ENCODE data around the gene ICAM4.

The ICAM4 gene

DNA sequence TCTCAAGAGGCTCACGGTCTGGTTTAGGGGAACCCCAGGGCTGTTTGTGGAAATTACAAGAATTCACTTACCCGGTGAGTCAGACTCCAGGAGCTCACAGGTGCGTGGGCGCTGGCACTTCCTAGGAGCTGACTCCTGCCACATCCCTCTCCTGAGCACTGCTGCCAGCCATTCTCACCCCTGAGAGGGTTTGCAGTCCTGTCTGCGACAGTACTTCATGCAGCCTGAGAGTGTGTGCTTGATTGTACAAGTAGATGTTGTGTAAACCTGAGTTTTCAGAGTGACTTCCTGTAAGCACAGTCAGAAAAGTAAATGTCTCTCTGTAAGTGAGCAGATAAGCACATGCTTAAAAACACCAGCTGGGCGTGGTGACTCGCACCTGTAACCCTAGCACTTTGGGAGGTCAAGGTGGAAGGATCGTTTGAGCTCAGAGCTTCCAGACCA lies 26.6 kb upstream of the ICAM4 start:
- H3K4me1 ChIP-seq (ENCODE audit: control insufficient read depth in 2 of 2, insufficient read depth in 1 of 2, low read depth in 1 of 2, low read length in 2 of 2), result peaks cover 0 to 2% of the 10 kb centered on the region in 2 donors
- H3K9me3 ChIP-seq (replicated peaks in 1 of 2; ENCODE audit: control insufficient read depth in 2 of 2, insufficient read depth in 1 of 2, low read depth in 1 of 2, low read length in 2 of 2), result peaks cover 0 to 2% of the 10 kb centered on the region in 2 donors
- H3K4me2 ChIP-seq (ENCODE audit: insufficient read depth, low read length, poor library complexity, severe bottlenecking), result no peak overlapping the region
- no peak overlapping the region for H2AK5ac ChIP-seq (ENCODE audit: low read depth, low read length)
- H3K27ac ChIP-seq (replicated peaks; ENCODE audit: low read length), result no peak overlapping the region
- H2BK120ac ChIP-seq (ENCODE audit: low read depth, low read length), result no peak overlapping the region
- no CpG with 5 or more reads among the region's 8 CpGs for WGBS, 2 donors (ENCODE audit: extremely low coverage in 2 of 2, insufficient read length in 2 of 2, insufficient replicate concordance in 1 of 2)
- no peak overlapping the region for H4K8ac ChIP-seq (ENCODE audit: low read depth, low read length)
- H4K91ac ChIP-seq (ENCODE audit: low read depth, low read length, poor library complexity), result no peak overlapping the region
- no peak overlapping the region for H2AFZ ChIP-seq (ENCODE audit: low read length)
- no peak overlapping the region for H2BK12ac ChIP-seq (ENCODE audit: low read length)
- H3K18ac ChIP-seq (ENCODE audit: low read length), result no peak overlapping the region
- no peak overlapping the region for H2BK15ac ChIP-seq (ENCODE audit: low read length)
- no peak for DNase-seq (ENCODE audit: low spot score)
- H3K4me3 ChIP-seq (ENCODE audit: low read length in 2 of 2), result no peak overlapping the region
- no peaks in the 10 kb centered on the region for H3K27me3 ChIP-seq (ENCODE audit: control insufficient read depth in 3 of 3, insufficient read depth in 3 of 3, low read depth in 1 of 3, low read length in 3 of 3)
- H3K79me1 ChIP-seq (ENCODE audit: low read depth, low read length), result no peaks in the 10 kb centered on the region
- no peak overlapping the region for H3K9ac ChIP-seq (ENCODE audit: low read depth, low read length, poor library complexity)
- no peak overlapping the region for H3K14ac ChIP-seq (ENCODE audit: low read length)
- H3K36me3 ChIP-seq (replicated peaks in 1 of 2; ENCODE audit: control insufficient read depth in 2 of 2, insufficient read depth in 2 of 2, low read length in 2 of 2), result peaks cover 24 to 45% of the 10 kb centered on the region in 2 donors
- no peak overlapping the region for H3K4ac ChIP-seq (ENCODE audit: low read length)
- no peak overlapping the region for H2BK5ac ChIP-seq (ENCODE audit: low read length)
- H3K23ac ChIP-seq (ENCODE audit: low read depth, low read length, poor library complexity), result no peak overlapping the region

DNA sequence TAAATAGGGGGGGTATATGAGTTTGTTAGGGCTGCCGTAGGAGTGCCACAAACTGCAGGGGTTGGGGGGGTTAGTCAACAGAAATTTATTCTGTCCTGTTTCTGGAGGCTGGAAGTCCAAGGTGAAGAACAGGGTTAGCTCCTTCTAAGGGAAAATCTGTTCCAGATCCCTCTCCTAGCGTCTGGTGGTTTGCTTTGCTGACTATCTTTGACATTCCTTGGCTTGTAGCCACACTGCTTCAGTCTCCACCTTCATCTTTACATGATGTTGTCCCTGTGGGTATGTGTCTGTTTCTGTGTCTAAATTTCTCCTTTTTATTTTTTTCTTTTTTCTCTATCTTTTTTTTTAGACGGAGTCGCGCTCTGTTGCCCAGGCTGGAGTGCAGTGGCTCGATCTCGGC lies 24.0 kb upstream of the ICAM4 start:
- H3K4me1 ChIP-seq (ENCODE audit: control insufficient read depth in 2 of 2, insufficient read depth in 1 of 2, low read depth in 1 of 2, low read length in 2 of 2), result peaks cover 0 to 2% of the 10 kb centered on the region in 2 donors
- no peak overlapping the region for H2AFZ ChIP-seq (ENCODE audit: low read length)
- H4K91ac ChIP-seq (ENCODE audit: low read depth, low read length, poor library complexity), result no peak overlapping the region
- no peaks in the 10 kb centered on the region for H3K9me3 ChIP-seq (replicated peaks in 1 of 2; ENCODE audit: control insufficient read depth in 2 of 2, insufficient read depth in 1 of 2, low read depth in 1 of 2, low read length in 2 of 2)
- H3K36me3 ChIP-seq (replicated peaks in 1 of 2; ENCODE audit: control insufficient read depth in 2 of 2, insufficient read depth in 2 of 2, low read length in 2 of 2), result peaks cover 14 to 23% of the 10 kb centered on the region in 2 donors
- H3K4ac ChIP-seq (ENCODE audit: low read length), result no peak overlapping the region
- no peak overlapping the region for H2BK120ac ChIP-seq (ENCODE audit: low read depth, low read length)
- no CpG with 5 or more reads among the region's 7 CpGs for WGBS, 2 donors (ENCODE audit: extremely low coverage in 2 of 2, insufficient read length in 2 of 2, insufficient replicate concordance in 1 of 2)
- H2AK5ac ChIP-seq (ENCODE audit: low read depth, low read length), result no peak overlapping the region
- DNase-seq (ENCODE audit: low spot score), result no peak
- no peak overlapping the region for H3K4me2 ChIP-seq (ENCODE audit: insufficient read depth, low read length, poor library complexity, severe bottlenecking)
- no peak overlapping the region for H3K27ac ChIP-seq (replicated peaks; ENCODE audit: low read length)
- H3K14ac ChIP-seq (ENCODE audit: low read length), result no peak overlapping the region
- H3K9ac ChIP-seq (ENCODE audit: low read depth, low read length, poor library complexity), result no peak overlapping the region
- H3K27me3 ChIP-seq (ENCODE audit: control insufficient read depth in 3 of 3, insufficient read depth in 3 of 3, low read depth in 1 of 3, low read length in 3 of 3), result no peaks in the 10 kb centered on the region
- no peak overlapping the region for H3K18ac ChIP-seq (ENCODE audit: low read length)
- H3K4me3 ChIP-seq (ENCODE audit: low read length in 2 of 2), result no peak overlapping the region
- H3K79me1 ChIP-seq (ENCODE audit: low read depth, low read length), result no peaks in the 10 kb centered on the region
- H4K8ac ChIP-seq (ENCODE audit: low read depth, low read length), result no peak overlapping the region
- no peak overlapping the region for H2BK12ac ChIP-seq (ENCODE audit: low read length)
- H3K23ac ChIP-seq (ENCODE audit: low read depth, low read length, poor library complexity), result no peak overlapping the region
- H2BK15ac ChIP-seq (ENCODE audit: low read length), result no peak overlapping the region
- H2BK5ac ChIP-seq (ENCODE audit: low read length), result no peak overlapping the region

GRCh38 chr19:10266706-10267105 lies 20.0 kb upstream of the ICAM4 start:
- no peak for DNase-seq (ENCODE audit: low spot score)
- Histone ChIP-seq H4K91ac (ENCODE audit: low read depth, low read length, poor library complexity) (no peak overlapping the region), H3K27me3 (ENCODE audit: control insufficient read depth in 3 of 3, insufficient read depth in 3 of 3, low read depth in 1 of 3, low read length in 3 of 3) (peaks cover 0 to 23% (median 20%) of the 10 kb centered on the region in 3 experiments), H3K4me2 (ENCODE audit: insufficient read depth, low read length, poor library complexity, severe bottlenecking) (no peak overlapping the region), H3K79me1 (ENCODE audit: low read depth, low read length) (no peaks in the 10 kb centered on the region), H2BK5ac (ENCODE audit: low read length) (no peak overlapping the region), H3K9ac (ENCODE audit: low read depth, low read length, poor library complexity) (no peak overlapping the region), H3K9me3 (replicated peaks in 1 of 2; ENCODE audit: control insufficient read depth in 2 of 2, insufficient read depth in 1 of 2, low read depth in 1 of 2, low read length in 2 of 2) (no peaks in the 10 kb centered on the region), H2AFZ (ENCODE audit: low read length) (no peak overlapping the region), H3K4me3 (ENCODE audit: low read length in 2 of 2) (no peak overlapping the region), H2BK12ac (ENCODE audit: low read length) (no peak overlapping the region), H3K4me1 (ENCODE audit: control insufficient read depth in 2 of 2, insufficient read depth in 1 of 2, low read depth in 1 of 2, low read length in 2 of 2) (peaks cover 8 to 16% of the 10 kb centered on the region in 2 donors), H3K18ac (ENCODE audit: low read length) (no peak overlapping the region), H2AK5ac (ENCODE audit: low read depth, low read length) (no peak overlapping the region), H2BK120ac (ENCODE audit: low read depth, low read length) (no peak overlapping the region), H3K4ac (ENCODE audit: low read length) (no peak overlapping the region), H3K14ac (ENCODE audit: low read length) (no peak overlapping the region), H3K23ac (ENCODE audit: low read depth, low read length, poor library complexity) (no peak overlapping the region), H3K27ac (replicated peaks; ENCODE audit: low read length) (no peak overlapping the region), H3K36me3 (replicated peaks in 1 of 2; ENCODE audit: control insufficient read depth in 2 of 2, insufficient read depth in 2 of 2, low read length in 2 of 2) (no peaks in the 10 kb centered on the region), H4K8ac (ENCODE audit: low read depth, low read length) (no peak overlapping the region), H2BK15ac (ENCODE audit: low read length) (no peak overlapping the region)
- no CpG with 5 or more reads among the region's 7 CpGs for WGBS, 2 donors (ENCODE audit: extremely low coverage in 2 of 2, insufficient read length in 2 of 2, insufficient replicate concordance in 1 of 2)

DNA sequence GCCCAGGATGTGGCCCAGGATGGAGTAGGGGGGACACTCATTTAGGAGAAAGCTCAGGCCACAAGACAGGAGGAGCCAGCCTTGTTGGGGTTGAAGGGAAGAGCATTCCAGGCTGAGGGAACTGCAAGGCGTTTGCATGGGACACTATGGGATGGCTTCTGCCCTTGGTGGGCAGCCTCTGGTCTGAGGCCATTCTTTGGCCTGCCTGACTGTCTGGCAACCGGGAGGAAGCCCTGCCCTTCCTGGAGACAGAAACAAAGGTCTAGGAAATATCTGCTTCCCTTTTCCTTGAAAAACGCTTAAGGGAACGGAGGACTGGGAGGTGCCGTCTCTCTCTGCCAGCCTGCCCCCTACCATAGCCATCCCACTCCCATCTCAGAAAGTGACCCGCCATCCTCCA lies 18.7 kb upstream of the ICAM4 start:
- H3K14ac ChIP-seq (ENCODE audit: low read length), result no peak overlapping the region
- peaks cover 8 to 18% of the 10 kb centered on the region in 2 donors for H3K4me1 ChIP-seq (ENCODE audit: control insufficient read depth in 2 of 2, insufficient read depth in 1 of 2, low read depth in 1 of 2, low read length in 2 of 2)
- H3K4ac ChIP-seq (ENCODE audit: low read length), result no peak overlapping the region
- no peak overlapping the region for H4K91ac ChIP-seq (ENCODE audit: low read depth, low read length, poor library complexity)
- H3K36me3 ChIP-seq (replicated peaks in 1 of 2; ENCODE audit: control insufficient read depth in 2 of 2, insufficient read depth in 2 of 2, low read length in 2 of 2), result no peaks in the 10 kb centered on the region
- H3K27me3 ChIP-seq (ENCODE audit: control insufficient read depth in 3 of 3, insufficient read depth in 3 of 3, low read depth in 1 of 3, low read length in 3 of 3), result peaks cover 0 to 29% (median 20%) of the 10 kb centered on the region in 3 experiments
- no peak overlapping the region for H2BK5ac ChIP-seq (ENCODE audit: low read length)
- peak overlapping the region; percentile 79 for H2AFZ ChIP-seq (ENCODE audit: low read length)
- no peaks in the 10 kb centered on the region for H3K79me1 ChIP-seq (ENCODE audit: low read depth, low read length)
- no CpG with 5 or more reads among the region's 6 CpGs for WGBS, 2 donors (ENCODE audit: extremely low coverage in 2 of 2, insufficient read length in 2 of 2, insufficient replicate concordance in 1 of 2)
- H2BK120ac ChIP-seq (ENCODE audit: low read depth, low read length), result no peak overlapping the region
- no peak overlapping the region for H3K4me3 ChIP-seq (ENCODE audit: low read length in 2 of 2)
- H3K18ac ChIP-seq (ENCODE audit: low read length), result no peak overlapping the region
- H2BK15ac ChIP-seq (ENCODE audit: low read length), result peak overlapping the region; percentile 19
- no peak overlapping the region for H4K8ac ChIP-seq (ENCODE audit: low read depth, low read length)
- H3K4me2 ChIP-seq (ENCODE audit: insufficient read depth, low read length, poor library complexity, severe bottlenecking), result no peak overlapping the region
- H2BK12ac ChIP-seq (ENCODE audit: low read length), result no peak overlapping the region
- H3K9me3 ChIP-seq (replicated peaks in 1 of 2; ENCODE audit: control insufficient read depth in 2 of 2, insufficient read depth in 1 of 2, low read depth in 1 of 2, low read length in 2 of 2), result no peaks in the 10 kb centered on the region
- H3K23ac ChIP-seq (ENCODE audit: low read depth, low read length, poor library complexity), result no peak overlapping the region
- no peak for DNase-seq (ENCODE audit: low spot score)
- no peak overlapping the region for H3K9ac ChIP-seq (ENCODE audit: low read depth, low read length, poor library complexity)
- no peak overlapping the region for H3K27ac ChIP-seq (replicated peaks; ENCODE audit: low read length)
- H2AK5ac ChIP-seq (ENCODE audit: low read depth, low read length), result no peak overlapping the region

Measured in neuronal stem cell (in vitro differentiated cells).